Activated CD4-positive, alpha-beta T cell treated with anti-CD3 and anti-CD28 coated beads for 48 hours (primary cell): Measurements from ENCODE around the gene GPR39.

Experiments
- DNase-seq: peaks from one replicate; pipeline ENCODE4 v3.0.0-alpha.2; 2020

GPR39 gene

GRCh38 chr2:132573444-132574007, 156.9 kb downstream of the GPR39 start:
- DNase-seq, result no peak

- no peak for DNase-seq
Observed at GRCh38 chr2:132577686-132578085, 161.1 kb downstream of the GPR39 start.

GRCh38 chr2:132581591-132581990, 165.0 kb downstream of the GPR39 start:
- no peak for DNase-seq

DNA sequence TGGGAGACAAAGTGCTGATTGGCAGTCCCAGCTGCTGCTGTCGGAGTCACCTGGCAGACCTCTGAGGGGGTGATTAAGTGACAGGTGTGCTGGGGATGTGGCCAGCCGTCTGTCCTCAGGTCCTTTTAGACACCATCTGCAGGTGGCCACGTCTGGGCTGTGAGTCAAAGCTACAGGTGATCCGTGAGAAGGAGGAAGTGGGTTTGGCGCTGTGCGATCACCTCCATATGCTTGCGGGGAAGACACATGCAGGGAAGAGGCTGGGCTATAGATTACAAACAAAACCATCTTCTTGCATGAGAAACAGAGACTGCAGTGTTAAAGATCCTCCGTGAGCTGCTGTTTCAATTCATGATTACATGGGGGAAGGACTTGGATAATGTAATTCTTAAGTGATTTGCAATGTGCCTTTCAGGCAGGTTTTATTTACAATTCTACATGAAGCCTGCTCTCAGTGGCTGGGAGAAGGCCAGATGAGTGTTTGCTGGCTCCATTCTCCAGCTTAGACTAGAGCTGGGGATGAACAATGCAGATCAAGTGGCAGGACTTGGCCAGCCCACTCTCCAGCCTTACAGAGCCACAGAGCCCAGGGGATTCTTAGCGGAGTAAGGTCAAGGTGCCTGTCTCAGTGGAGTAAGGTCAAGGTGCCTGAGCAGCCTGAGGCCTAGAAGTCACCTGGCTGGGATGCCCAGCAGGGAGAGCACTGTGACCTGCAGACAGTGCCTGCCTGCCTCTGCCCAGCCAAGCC, 165.6 kb downstream of the GPR39 start:
- no peak for DNase-seq

DNA sequence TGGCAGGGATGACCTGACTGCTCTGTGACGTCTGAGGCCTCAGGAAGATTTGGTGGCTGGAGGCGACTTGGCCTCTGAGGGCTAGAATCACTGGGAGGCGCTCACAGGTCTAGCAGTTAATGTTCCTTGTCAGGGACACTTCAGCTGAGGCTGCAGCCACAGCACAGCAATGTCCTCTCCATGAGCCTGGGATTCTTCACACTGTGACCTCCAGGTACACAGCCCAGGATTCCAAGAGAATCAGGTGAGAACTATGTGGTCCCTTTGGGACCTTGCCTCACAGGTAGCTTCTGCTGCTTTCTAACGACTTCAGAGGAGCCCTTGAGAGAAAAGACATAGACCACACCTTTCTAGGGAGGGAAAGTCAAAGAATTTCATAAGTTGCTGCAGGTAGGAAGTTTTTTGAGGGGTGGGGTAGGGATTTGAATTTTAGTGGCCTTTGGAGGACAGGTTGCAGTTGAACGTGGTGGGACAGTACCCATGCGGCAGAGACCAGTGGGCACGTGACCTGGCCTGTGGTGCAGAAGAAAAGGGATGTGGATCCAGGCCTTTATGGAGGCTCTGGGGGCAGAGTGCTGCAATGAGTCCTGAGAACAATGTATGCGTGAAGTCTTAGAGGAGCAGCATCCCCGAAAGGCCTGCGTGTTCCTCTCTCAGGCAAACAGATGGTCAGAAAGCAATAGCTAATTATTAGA, 167.2 kb downstream of the GPR39 start:
- no peak for DNase-seq

- no peak for DNase-seq
Observed at GRCh38 chr2:132584976-132585817, 168.6 kb downstream of the GPR39 start.

DNA sequence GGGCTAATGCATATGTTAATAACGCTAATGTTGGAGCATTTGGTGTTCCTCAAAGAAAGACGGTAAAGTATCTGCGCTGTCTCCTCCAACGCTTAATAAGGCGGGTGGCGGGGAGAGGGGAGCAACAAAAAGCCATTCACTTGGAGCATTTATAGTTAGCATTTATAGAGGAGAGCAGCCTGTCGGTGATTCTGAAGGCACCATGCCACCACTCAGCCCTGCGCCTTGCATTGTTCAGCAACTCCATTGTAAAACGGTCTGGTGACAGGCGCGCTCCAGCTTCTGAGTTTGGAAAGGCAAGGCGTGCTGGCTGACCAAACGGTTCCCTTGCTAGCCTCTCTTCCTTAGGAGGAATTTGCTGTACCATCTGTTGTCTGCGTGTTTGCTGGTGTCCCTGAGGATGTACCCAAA, 169.5 kb downstream of the GPR39 start:
- no peak for DNase-seq

GRCh38 chr2:132586835-132587234, 170.2 kb downstream of the GPR39 start:
- no peak for DNase-seq

DNA sequence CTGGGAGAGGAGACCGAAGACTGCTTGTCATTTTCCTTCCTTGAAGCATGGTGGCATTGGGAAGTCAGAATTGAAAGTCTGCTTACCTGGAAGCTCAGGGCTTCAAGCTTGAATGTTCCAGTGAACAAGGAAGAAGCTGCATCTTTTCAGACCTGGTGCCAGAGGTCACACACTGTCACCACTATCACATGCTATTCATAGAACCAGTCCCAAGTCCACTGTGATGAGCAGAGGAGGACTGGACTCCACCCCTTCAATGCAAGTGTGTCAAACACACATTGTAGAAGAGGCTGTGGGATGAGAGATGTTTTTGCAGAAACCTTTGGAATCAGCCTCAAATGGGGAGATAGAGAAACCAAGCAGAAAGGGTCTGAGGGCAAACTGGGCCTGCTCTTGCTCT, 172.0 kb downstream of the GPR39 start:
- DNase-seq, result no peak

DNA sequence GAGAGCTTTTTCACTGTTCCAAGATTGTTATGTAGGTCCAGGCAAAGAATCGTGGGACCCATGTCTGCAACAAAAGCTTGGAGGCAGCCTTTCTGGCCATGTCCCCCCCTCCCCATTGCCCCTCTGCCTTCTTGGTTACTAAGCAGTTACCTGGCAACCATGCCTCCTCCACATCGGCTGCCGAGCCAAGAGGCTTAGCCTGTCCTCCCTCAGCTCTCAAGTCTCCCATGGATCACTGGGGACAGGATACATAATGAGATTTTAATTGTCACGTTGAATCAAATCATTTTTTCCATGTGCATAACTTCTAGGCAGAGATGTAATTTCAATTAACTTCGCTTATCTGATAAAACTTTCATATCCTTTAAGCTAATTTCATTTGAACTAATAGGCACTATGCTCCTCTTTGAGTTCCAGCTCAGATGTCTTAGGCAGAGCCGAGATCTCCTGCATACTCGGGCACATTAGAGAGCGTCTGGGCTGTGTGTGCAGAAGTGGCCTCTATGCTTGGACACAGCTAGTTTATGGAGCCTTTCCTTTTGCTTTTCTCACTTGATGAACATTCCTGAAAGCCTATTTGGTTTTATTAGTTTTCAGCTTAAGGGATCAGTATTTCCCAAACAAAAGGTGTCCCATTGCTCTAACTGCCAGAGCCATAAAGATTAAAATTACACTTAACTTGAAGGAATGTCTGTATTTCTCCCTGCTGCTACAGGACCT, 172.7 kb downstream of the GPR39 start:
- no peak for DNase-seq

GRCh38 chr2:132589966-132590365, 173.4 kb downstream of the GPR39 start:
- DNase-seq, result no peak

DNA sequence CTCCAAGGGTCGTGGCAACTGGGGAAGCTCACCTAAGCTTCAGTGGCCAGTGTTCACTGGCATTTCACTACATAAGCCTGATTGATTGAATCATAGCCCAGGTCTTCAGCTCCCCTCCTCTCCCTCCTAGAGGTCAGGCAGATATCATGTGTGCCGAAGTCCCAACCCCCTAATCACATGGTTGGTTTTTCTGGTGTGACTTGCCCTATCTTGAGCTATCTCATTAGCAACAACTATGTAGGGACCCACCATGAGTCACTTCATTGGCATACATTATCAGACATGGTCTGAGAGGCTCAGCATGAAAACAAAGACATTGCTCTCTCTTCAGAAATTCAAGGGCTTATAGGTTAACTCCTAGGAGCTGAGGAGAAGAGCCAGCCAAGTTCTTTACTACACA, 176.6 kb downstream of the GPR39 start:
- DNase-seq, result no peak

- no peak for DNase-seq
Observed at GRCh38 chr2:132595186-132595585, 178.6 kb downstream of the GPR39 start.

DNA sequence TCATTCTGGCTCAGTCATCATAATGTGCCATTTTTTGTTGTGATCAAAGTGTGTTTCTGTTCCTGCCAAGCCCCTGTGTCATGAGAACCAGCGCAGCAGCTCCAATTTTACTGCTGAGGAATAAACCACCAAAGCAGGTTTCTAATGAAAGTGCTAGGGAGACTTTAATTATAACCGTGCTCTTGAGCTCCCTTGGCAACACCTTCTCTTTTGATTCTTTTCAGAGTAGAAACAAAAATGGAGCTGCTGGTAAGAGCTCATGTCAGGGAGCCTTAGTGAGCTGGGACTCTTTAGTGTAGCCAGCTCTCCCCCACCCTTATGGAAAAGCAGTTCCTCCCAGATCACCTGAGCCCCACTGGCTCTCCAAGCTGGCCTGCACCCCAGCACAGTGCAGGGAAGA, 179.1 kb downstream of the GPR39 start:
- DNase-seq, result no peak

DNA sequence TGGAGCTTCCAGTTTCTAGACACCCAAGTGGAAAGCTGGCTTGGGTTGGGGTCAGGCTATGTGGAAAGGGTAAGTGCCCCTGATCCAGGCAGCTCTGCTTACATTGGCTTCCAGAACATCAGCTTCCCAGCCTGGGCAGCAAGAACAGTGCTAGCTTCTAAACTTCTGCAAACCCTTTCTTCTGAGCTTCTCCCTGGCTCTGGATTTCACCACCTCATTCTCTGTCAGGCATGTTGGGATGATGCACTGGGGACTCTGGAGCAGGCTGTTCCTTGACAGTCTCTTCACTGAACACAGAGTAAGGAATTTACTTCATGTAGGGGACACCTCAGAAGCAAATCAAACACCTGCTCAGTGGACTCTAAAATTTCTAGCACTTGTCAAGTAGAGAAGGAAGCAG, 180.6 kb downstream of the GPR39 start:
- DNase-seq, result no peak

- no peak for DNase-seq
Observed at GRCh38 chr2:132597831-132598230, 181.2 kb downstream of the GPR39 start.

DNA sequence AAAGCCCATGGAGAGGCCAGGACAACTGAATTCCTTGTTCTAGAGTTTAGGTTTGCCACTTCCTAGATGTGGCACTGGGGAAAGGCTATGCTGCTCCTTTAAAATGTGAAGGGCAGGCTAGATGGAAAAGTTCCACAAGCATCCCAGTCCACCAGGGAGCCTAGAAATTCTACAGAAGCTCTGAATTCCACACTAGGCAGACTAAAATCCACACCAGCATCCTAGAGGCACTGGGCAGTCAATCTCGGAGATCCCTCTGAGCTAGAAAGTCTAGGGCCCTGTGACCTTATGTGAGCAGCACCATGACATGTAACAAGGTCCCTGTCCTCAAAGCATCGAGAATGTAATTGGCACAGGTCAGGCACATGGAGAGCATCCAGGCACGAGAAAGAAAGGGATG, 181.9 kb downstream of the GPR39 start:
- DNase-seq, result no peak

- DNase-seq, result no peak
Observed at GRCh38 chr2:132599556-132599955, 183.0 kb downstream of the GPR39 start.

DNA sequence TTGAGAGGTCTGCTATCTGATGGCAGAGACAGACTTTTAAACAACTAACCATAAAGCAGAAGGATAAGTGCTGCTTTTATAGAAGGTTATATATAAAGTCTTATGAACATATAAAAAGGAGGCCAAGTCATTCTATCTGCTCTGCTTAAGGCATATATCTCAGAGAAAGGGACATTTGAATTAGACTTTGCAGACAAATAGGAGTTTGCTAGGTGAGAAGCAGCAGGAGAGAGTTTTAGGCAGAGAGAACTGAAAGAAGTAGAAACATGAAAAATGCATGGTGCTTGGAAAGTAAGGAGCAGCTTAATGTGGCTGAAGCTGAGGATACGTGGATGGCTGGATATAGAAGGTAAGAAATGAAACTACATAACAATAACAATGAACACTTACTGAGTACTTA, 188.0 kb downstream of the GPR39 start:
- DNase-seq, result no peak

DNA sequence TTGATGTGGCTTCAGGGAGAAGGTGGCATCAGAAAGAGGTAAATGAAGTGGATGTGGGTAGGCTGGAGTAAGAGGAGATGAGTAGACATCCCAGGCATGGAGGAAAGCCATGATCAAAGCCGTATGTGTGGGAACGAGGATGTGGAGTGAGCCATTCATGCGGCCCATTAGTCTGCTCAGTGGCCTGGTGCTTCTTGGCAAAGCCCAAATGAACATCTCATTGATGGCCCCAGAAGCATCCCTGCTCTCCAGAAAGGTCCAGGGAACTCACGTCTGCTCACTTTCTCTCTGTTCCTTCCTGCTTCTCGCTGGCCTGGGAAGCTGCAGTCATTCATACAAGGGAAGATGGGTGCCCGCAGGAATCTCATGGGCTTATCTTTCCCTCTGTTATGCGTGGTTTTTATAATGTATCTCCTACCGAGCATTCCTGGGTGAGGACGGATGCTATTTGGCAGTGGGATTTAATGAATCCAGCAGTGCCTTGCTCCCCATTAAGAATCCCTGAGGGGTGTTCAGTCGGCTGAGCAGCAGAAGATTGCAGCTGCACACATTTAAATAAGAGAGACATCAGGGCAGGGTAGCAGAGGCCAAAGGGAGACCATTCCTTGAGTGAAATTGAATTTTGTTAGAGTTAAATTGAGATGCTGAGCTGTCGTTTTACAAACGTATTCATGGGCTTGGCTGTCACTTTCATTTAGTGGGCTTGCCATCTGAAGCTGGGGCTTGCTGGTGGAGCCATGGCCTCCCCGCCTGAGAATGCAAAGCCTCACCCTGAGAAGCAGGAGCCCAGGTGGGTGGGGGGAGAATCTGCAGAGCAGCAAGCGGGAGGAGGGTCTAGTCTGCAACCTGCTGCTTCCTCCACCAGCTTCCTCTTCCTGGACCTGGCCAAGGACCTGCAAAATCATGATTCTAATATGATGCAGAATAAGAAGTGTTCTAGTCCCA, 188.9 kb downstream of the GPR39 start:
- DNase-seq, result no peak

DNA sequence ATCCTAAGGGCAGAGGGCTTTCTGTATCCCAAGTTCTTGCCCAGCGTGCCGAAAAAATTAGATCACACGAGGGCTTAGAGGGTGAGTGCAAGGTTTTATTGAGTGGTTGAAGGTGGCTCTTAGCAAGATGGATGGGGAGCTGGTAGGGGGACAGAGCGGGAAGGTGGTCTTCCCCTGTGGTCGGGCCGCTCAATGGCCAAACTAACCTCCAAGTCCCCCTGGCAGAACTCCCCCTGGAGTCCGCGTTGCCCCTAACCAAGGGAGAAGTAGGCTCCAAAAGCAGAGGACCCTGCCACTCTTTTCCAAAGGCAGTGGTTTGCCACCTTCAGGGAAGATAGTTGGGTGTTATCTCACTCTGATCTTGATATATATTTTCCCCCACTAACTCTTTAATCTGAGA, 190.0 kb downstream of the GPR39 start:
- DNase-seq, result no peak
